Measurements from ENCODE around the gene OR6C6.

DNA sequence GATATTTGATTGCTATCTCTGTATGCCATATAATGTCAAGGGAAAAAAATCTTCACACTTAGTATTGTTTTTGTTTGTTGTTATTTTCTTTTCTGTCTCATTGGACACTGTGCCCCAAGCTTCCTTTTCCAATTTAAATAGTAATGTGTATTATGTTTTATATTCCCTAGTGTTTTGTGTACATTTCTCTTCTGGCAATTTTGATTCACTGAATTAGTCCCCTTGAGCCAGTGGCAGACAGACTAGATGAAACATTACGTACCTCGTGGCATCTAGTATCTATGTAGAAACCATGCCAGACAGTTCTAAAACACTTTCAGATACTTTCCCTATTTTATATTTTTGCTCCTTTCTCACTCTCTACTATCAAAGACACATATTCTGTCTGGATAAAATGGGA lies 17.7 kb upstream of the OR6C6 start, which contains the start of gene OR6C1:
- TF ChIP-seq, protein P1, sequence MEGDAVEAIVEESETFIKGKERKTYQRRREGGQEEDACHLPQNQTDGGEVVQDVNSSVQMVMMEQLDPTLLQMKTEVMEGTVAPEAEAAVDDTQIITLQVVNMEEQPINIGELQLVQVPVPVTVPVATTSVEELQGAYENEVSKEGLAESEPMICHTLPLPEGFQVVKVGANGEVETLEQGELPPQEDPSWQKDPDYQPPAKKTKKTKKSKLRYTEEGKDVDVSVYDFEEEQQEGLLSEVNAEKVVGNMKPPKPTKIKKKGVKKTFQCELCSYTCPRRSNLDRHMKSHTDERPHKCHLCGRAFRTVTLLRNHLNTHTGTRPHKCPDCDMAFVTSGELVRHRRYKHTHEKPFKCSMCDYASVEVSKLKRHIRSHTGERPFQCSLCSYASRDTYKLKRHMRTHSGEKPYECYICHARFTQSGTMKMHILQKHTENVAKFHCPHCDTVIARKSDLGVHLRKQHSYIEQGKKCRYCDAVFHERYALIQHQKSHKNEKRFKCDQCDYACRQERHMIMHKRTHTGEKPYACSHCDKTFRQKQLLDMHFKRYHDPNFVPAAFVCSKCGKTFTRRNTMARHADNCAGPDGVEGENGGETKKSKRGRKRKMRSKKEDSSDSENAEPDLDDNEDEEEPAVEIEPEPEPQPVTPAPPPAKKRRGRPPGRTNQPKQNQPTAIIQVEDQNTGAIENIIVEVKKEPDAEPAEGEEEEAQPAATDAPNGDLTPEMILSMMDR (IDR thresholded peaks at IDR 0.05; ENCODE audit: insufficient read depth, low read length) = no peak
- no peak for TF ChIP-seq POLR2AphosphoS5 (IDR thresholded peaks at IDR 0.05; ENCODE audit: low read depth)
- TF ChIP-seq, protein P2, sequence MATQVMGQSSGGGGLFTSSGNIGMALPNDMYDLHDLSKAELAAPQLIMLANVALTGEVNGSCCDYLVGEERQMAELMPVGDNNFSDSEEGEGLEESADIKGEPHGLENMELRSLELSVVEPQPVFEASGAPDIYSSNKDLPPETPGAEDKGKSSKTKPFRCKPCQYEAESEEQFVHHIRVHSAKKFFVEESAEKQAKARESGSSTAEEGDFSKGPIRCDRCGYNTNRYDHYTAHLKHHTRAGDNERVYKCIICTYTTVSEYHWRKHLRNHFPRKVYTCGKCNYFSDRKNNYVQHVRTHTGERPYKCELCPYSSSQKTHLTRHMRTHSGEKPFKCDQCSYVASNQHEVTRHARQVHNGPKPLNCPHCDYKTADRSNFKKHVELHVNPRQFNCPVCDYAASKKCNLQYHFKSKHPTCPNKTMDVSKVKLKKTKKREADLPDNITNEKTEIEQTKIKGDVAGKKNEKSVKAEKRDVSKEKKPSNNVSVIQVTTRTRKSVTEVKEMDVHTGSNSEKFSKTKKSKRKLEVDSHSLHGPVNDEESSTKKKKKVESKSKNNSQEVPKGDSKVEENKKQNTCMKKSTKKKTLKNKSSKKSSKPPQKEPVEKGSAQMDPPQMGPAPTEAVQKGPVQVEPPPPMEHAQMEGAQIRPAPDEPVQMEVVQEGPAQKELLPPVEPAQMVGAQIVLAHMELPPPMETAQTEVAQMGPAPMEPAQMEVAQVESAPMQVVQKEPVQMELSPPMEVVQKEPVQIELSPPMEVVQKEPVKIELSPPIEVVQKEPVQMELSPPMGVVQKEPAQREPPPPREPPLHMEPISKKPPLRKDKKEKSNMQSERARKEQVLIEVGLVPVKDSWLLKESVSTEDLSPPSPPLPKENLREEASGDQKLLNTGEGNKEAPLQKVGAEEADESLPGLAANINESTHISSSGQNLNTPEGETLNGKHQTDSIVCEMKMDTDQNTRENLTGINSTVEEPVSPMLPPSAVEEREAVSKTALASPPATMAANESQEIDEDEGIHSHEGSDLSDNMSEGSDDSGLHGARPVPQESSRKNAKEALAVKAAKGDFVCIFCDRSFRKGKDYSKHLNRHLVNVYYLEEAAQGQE (IDR thresholded peaks at IDR 0.05; ENCODE audit: insufficient replicate concordance, low read depth) = no peak
